KMS-11 (cell line): ENCODE data around the gene SORCS2.

Source experiments
- H2AFZ ChIP-seq: fragments of 200-600 bp; sonication (generic); 2 replicates; pipeline ENCODE4 v1.6.1; 2016; ENCODE audit warnings: antibody characterized with exemption, mixed run types, low read depth
- H3K27ac ChIP-seq: fragments of 200-600 bp; sonication (generic); 2 replicates; pipeline ENCODE4 v1.6.1; 2016; ENCODE audit warnings: mild to moderate bottlenecking, mixed run types
- H3K27me3 ChIP-seq: fragments of 200-600 bp; sonication (generic); 2 replicates; pipeline ENCODE4 v1.6.1; 2017; ENCODE audit warnings: mild to moderate bottlenecking, low read depth, mixed run types, moderate library complexity; ENCODE audit not compliant: insufficient read depth
- H3K36me3 ChIP-seq: fragments of 200-600 bp; sonication (generic); 2 replicates; pipeline ENCODE4 v1.6.1; 2017; ENCODE audit warnings: mild to moderate bottlenecking, mixed run types; ENCODE audit not compliant: insufficient read depth
- H3K4me1 ChIP-seq: fragments of 200-600 bp; sonication (generic); 2 replicates; pipeline ENCODE4 v1.6.1; 2016; ENCODE audit warnings: mild to moderate bottlenecking, low read depth, mixed run types; ENCODE audit not compliant: poor library complexity, severe bottlenecking
- H3K4me2 ChIP-seq: fragments of 200-600 bp; sonication (generic); 2 replicates; pipeline ENCODE4 v1.7.0; 2016; ENCODE audit warnings: mild to moderate bottlenecking, mixed run types
- H3K4me3 ChIP-seq: fragments of 200-600 bp; sonication (generic); IDR thresholded peaks from 2 replicates; pipeline ENCODE4 v1.6.1; 2017; ENCODE audit warnings: low read depth, low read length, mixed read lengths; ENCODE audit not compliant: insufficient read depth
- H3K79me2 ChIP-seq: fragments of 200-600 bp; sonication (generic); 2 replicates; pipeline ENCODE4 v1.6.1; 2016; ENCODE audit warnings: low read depth, mixed run types; ENCODE audit not compliant: insufficient read depth
- H3K9ac ChIP-seq: fragments of 200-600 bp; sonication (generic); 2 replicates; pipeline ENCODE4 v1.6.1; 2016; ENCODE audit warnings: mild to moderate bottlenecking, mixed run types
- H4K20me1 ChIP-seq: fragments of 200-600 bp; sonication (generic); 2 replicates; pipeline ENCODE4 v1.6.1; 2016; ENCODE audit warnings: mild to moderate bottlenecking, mixed run types; ENCODE audit not compliant: insufficient read depth
- CTCF ChIP-seq: fragments of 200-600 bp; sonication (generic); conservative IDR thresholded peaks from 2 replicates; pipeline ENCODE4 v1.6.1; 2017; ENCODE audit warnings: low read depth, mild to moderate bottlenecking, antibody characterized with exemption, low read length, moderate library complexity, mixed read lengths

SORCS2 gene

GRCh38 chr4:7227008-7227407, 34.7 kb downstream of the SORCS2 start:
- Histone ChIP-seq H2AFZ (no peak overlapping the region), H3K9ac (no peak overlapping the region), H3K79me2 (no peaks in the 10 kb centered on the region), H3K27me3 (peaks cover 23% of the 10 kb centered on the region; the same call in 1 of the 2 replicates), H3K4me2 (no peak overlapping the region), H3K4me1 (no peaks in the 10 kb centered on the region), H3K36me3 (no peaks in the 10 kb centered on the region), H3K4me3 (no peak overlapping the region), H3K27ac (no peak overlapping the region), H4K20me1 (no peaks in the 10 kb centered on the region)
- TF ChIP-seq CTCF, result no peak

DNA sequence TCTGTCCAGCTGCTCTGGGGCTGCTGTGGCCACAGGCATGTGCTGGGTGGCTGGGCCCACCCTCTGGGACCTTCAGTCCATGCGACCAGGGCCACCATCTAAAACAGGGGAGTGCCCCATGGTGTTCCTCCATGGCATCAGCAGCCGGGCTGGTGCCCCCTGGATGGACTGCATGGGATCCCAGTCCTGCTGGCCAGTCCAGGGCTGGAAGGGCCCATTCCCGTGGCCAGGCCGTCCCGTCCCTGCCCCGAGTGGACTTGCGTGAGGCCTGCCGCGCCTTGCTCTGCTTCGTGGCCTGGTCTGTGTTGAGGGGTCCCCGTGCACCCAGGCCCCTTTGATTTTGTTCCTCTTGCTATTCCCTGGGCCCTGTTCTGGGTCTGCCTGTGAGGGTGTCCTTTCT, 36.4 kb downstream of the SORCS2 start:
- Histone ChIP-seq H3K27me3 (peaks cover 17% of the 10 kb centered on the region; the same call in 1 of the 2 replicates), H2AFZ (no peak overlapping the region), H4K20me1 (no peaks in the 10 kb centered on the region), H3K36me3 (no peaks in the 10 kb centered on the region), H3K4me1 (no peaks in the 10 kb centered on the region), H3K4me3 (no peak overlapping the region), H3K79me2 (no peaks in the 10 kb centered on the region), H3K4me2 (no peak overlapping the region), H3K9ac (no peak overlapping the region), H3K27ac (no peak overlapping the region)
- no peak for TF ChIP-seq CTCF

GRCh38 chr4:7232061-7232650, 39.8 kb downstream of the SORCS2 start:
- no peaks in the 10 kb centered on the region for H3K36me3 ChIP-seq
- no peak overlapping the region for H3K9ac ChIP-seq
- no peak overlapping the region for H3K4me2 ChIP-seq
- peaks cover 6% of the 10 kb centered on the region; the same call in 1 of the 2 replicates for H3K27me3 ChIP-seq
- H2AFZ ChIP-seq, result no peak overlapping the region
- H3K27ac ChIP-seq, result no peak overlapping the region
- no peak for TF ChIP-seq CTCF
- no peaks in the 10 kb centered on the region for H4K20me1 ChIP-seq
- H3K79me2 ChIP-seq, result no peaks in the 10 kb centered on the region
- H3K4me1 ChIP-seq, result no peaks in the 10 kb centered on the region
- no peak overlapping the region for H3K4me3 ChIP-seq

GRCh38 chr4:7233006-7233580, 40.8 kb downstream of the SORCS2 start:
- H3K36me3 ChIP-seq, result no peaks in the 10 kb centered on the region
- H3K9ac ChIP-seq, result no peak overlapping the region
- H3K4me1 ChIP-seq, result no peaks in the 10 kb centered on the region
- H3K27ac ChIP-seq, result no peak overlapping the region
- H2AFZ ChIP-seq, result no peak overlapping the region
- H3K4me2 ChIP-seq, result no peak overlapping the region
- no peaks in the 10 kb centered on the region for H3K79me2 ChIP-seq
- TF ChIP-seq CTCF, result no peak
- no peaks in the 10 kb centered on the region; the same call in 1 of the 2 replicates for H3K27me3 ChIP-seq
- no peaks in the 10 kb centered on the region for H4K20me1 ChIP-seq
- H3K4me3 ChIP-seq, result no peak overlapping the region
